ENCODE data around the gene SH3PXD2B.

- TF ChIP-seq CTCF (IDR thresholded peaks at IDR 0.05; ENCODE audit: borderline replicate concordance, extremely low read depth, low read length, poor library complexity, severe bottlenecking) (no peak), EZH2 (IDR thresholded peaks at IDR 0.05; ENCODE audit: borderline replicate concordance, low read depth, low read length, severe bottlenecking) (no peak)
These were observed 1.9 kb upstream of the SH3PXD2B start for GRCh38 chr5:172456076-172456722.

Measured in DND-41 (cell line).